Progenitor cell of endocrine pancreas (in vitro differentiated cells): ENCODE data around the gene DUSP7. TPM values are rescaled to one million over a fixed set of nuclear protein-coding genes. Genes with fewer than 3 reads are reported as not detected.
A peak's percentile ranks its signal among the peaks of the same experiment; 100 is the strongest.

Experiments
- DNase-seq: peaks from one replicate; pipeline ENCODE4 v3.0.0; 2021; ENCODE audit warnings: low spot score; ENCODE audit not compliant: unreplicated experiment
- H3K27ac Mint-ChIP-seq: 2 replicates; pipeline ENCODE4 v1.8.0; 2021; ENCODE audit warnings: mild to moderate bottlenecking, moderate library complexity, mixed read lengths
- H3K27me3 Mint-ChIP-seq: 2 replicates; pipeline ENCODE4 v1.8.0; 2021; ENCODE audit warnings: mixed read lengths
- H3K36me3 Mint-ChIP-seq: 2 replicates; pipeline ENCODE4 v1.8.0; 2022; ENCODE audit warnings: mixed read lengths; ENCODE audit not compliant: insufficient read depth
- H3K4me1 Mint-ChIP-seq: 2 replicates; pipeline ENCODE4 v1.8.0; 2021; ENCODE audit warnings: low read depth, mixed read lengths
- H3K4me3 Mint-ChIP-seq: 2 replicates; pipeline ENCODE4 v1.8.0; 2021; ENCODE audit warnings: low read depth, mild to moderate bottlenecking, moderate library complexity, mixed read lengths
- H3K9me3 Mint-ChIP-seq: 2 replicates; pipeline ENCODE4 v1.8.0; 2021; ENCODE audit warnings: low read depth, mixed read lengths
- total RNA-seq: library from RNA; stranded (reverse); gene quantifications from 2 replicates; pipeline ENCODE4 v1.2.1, GENCODE V29; 2021
- TF ChIP-seq, protein P1 (sequence below): fragments of 200-600 bp; sonication (generic); IDR thresholded peaks from one replicate; pipeline ENCODE4 v1.5.0; 2021; ENCODE audit warnings: antibody characterized with exemption, mild to moderate bottlenecking; ENCODE audit not compliant: unreplicated experiment

Gene DUSP7
- total RNA-seq, 1 donor from 2014 or later = 10.3 TPM

DNA sequence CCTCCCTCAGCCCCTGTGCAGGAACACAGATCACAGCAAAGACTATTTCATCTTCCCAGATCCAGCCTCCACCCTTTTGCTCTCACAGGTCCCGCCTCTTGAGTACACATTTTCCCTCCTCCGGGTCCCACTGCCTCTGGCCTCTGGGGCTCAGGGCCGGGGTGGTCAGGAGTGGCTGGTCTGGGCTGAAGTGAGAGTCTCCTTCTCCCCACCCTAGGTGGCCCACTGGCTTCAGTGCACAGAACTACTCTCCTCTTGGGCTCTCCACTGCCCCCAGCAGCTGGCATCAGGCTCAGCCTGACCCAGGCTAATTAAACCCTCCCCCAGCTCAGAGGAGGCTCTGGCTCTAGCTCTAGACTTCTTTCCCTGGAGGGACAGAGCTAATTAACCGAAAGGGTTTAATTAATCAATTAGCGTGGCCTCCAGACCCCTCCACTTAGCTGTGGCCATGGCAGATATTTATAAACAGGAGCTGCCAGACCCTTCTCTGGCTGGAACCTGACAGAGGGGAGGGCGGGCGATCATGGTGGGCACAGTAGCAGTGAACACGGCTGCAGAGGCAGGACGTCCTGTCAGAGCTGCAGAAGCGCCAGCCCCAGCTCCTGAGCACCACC, 15.1 kb downstream of the DUSP7 start:
- no peak overlapping the region for H3K4me3 Mint-ChIP-seq
- no peak for DNase-seq
- no peaks in the 10 kb centered on the region for H3K36me3 Mint-ChIP-seq
- H3K9me3 Mint-ChIP-seq = no peaks in the 10 kb centered on the region
- TF ChIP-seq, protein P1, sequence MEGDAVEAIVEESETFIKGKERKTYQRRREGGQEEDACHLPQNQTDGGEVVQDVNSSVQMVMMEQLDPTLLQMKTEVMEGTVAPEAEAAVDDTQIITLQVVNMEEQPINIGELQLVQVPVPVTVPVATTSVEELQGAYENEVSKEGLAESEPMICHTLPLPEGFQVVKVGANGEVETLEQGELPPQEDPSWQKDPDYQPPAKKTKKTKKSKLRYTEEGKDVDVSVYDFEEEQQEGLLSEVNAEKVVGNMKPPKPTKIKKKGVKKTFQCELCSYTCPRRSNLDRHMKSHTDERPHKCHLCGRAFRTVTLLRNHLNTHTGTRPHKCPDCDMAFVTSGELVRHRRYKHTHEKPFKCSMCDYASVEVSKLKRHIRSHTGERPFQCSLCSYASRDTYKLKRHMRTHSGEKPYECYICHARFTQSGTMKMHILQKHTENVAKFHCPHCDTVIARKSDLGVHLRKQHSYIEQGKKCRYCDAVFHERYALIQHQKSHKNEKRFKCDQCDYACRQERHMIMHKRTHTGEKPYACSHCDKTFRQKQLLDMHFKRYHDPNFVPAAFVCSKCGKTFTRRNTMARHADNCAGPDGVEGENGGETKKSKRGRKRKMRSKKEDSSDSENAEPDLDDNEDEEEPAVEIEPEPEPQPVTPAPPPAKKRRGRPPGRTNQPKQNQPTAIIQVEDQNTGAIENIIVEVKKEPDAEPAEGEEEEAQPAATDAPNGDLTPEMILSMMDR = peak; percentile 26
- H3K27me3 Mint-ChIP-seq = peaks cover 16% of the 10 kb centered on the region
- H3K4me1 Mint-ChIP-seq = peaks cover 12% of the 10 kb centered on the region
- peak overlapping the region; percentile 62 for H3K27ac Mint-ChIP-seq

DNA sequence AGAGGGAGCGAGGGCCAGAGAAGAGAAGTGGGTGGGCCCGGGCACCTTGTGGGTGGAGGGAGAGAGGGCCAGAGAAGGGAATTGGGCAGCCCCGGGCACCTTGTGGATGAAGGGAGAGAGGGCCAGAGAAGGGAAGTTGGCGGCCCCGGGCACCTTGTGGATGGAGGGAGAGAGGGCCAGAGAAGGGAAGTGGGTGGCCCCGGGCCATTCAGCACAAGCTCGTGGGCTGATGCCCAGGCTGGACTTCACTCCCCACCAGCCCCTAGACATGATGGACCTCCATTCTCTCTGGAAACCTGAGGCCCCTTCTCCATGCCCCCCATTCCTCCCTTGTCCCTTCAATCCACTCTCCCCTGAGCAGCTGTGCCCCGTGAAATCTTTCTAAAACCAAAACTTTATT, 15.8 kb downstream of the DUSP7 start:
- no peaks in the 10 kb centered on the region for H3K36me3 Mint-ChIP-seq
- peak overlapping the region; percentile 62 for H3K27ac Mint-ChIP-seq
- no peak for DNase-seq
- peaks cover 12% of the 10 kb centered on the region for H3K4me1 Mint-ChIP-seq
- no peak overlapping the region for H3K4me3 Mint-ChIP-seq
- H3K27me3 Mint-ChIP-seq = peaks cover 16% of the 10 kb centered on the region
- TF ChIP-seq, protein P1 = no peak
- H3K9me3 Mint-ChIP-seq = no peaks in the 10 kb centered on the region

DNA sequence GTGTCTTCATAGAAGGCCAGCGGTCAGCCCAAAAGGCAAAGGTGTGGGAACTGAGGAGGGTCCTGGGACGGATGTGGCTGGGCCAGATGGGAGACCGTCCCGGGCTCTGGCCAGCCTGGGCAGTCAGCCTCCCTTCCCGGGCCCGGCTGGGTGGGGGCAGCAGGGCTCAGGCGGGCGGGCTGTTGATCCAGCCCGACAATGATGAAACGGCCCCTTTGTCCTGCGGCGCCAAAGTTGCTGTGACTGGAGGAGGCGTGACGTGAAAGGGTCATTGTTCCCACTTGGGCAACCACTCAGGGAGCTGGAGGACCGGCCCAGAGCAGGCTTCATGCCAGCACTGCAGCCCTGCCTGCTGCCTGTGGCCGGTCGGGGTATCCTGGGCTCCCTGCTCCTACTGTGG, 16.5 kb downstream of the DUSP7 start:
- peak overlapping the region; percentile 74 for H3K27ac Mint-ChIP-seq
- DNase-seq = peak; percentile 30

GRCh38 chr3:52039426-52039825, 16.9 kb downstream of the DUSP7 start:
- Mint-ChIP-seq H3K4me1 (peaks cover 12% of the 10 kb centered on the region), H3K4me3 (no peak overlapping the region), H3K36me3 (no peaks in the 10 kb centered on the region), H3K27me3 (peaks cover 13% of the 10 kb centered on the region), H3K9me3 (no peaks in the 10 kb centered on the region), H3K27ac (peak overlapping the region; percentile 76)
- DNase-seq = no peak
- TF ChIP-seq, protein P1 = no peak

More for the DNA sequence above, 16.5 kb downstream of the DUSP7 start:
- no peaks in the 10 kb centered on the region for H3K36me3 Mint-ChIP-seq
- no peaks in the 10 kb centered on the region for H3K9me3 Mint-ChIP-seq
- TF ChIP-seq, protein P1 = no peak
- H3K4me1 Mint-ChIP-seq = peaks cover 12% of the 10 kb centered on the region
- peaks cover 13% of the 10 kb centered on the region for H3K27me3 Mint-ChIP-seq
- no peak overlapping the region for H3K4me3 Mint-ChIP-seq

- DNase-seq = no peak
Observed at GRCh38 chr3:52038227-52038626, 18.1 kb downstream of the DUSP7 start.

More at GRCh38 chr3:52038227-52038626, 18.1 kb downstream of the DUSP7 start:
- Mint-ChIP-seq H3K4me3 (no peak overlapping the region), H3K4me1 (peaks cover 12% of the 10 kb centered on the region), H3K36me3 (no peaks in the 10 kb centered on the region), H3K27ac (no peak overlapping the region), H3K27me3 (peaks cover 9% of the 10 kb centered on the region), H3K9me3 (no peaks in the 10 kb centered on the region)
- TF ChIP-seq, protein P1 = no peak
